PFSK-1 (cell line): Measurements from ENCODE around the gene NOTUM.

Experiments used
- FOXP2 ChIP-seq: optimal IDR thresholded peaks from 2 replicates; pipeline ENCODE3; 2011; ENCODE audit warnings: borderline replicate concordance, control low read depth, inconsistent platforms; ENCODE audit not compliant: insufficient read depth; ENCODE audit errors: extremely low read length, extremely low read depth
- POLR2AphosphoS5 ChIP-seq: IDR thresholded peaks from 2 replicates; pipeline ENCODE4 v1.6.1; 2012; ENCODE audit warnings: low read depth, mild to moderate bottlenecking, control low read depth, low read length, moderate library complexity
- SIN3A ChIP-seq: IDR thresholded peaks from 2 replicates; pipeline ENCODE4 v1.6.1; 2012; ENCODE audit warnings: mild to moderate bottlenecking, low read length, moderate library complexity, borderline replicate concordance; ENCODE audit not compliant: insufficient read depth
- TAF1 ChIP-seq: IDR thresholded peaks from 2 replicates; pipeline ENCODE4 v1.6.1; 2012; ENCODE audit warnings: low read length, control low read depth, borderline replicate concordance; ENCODE audit not compliant: insufficient read depth
- TF ChIP-seq, protein P1 (sequence below), 2 experiments: IDR thresholded peaks; 2 replicates each; pipeline versions ENCODE4 v1.6.1 to v1.8.0; 2011 to 2012; ENCODE audit warnings: low read depth in 2 of 2, low read length in 2 of 2, control low read depth in 1 of 2, inconsistent platforms in 1 of 2, mild to moderate bottlenecking in 1 of 2, moderate library complexity in 1 of 2; ENCODE audit not compliant: insufficient read depth in 1 of 2

GRCh38 chr17:81923302-81924260, 37.4 kb downstream of the NOTUM start:
- TF ChIP-seq, protein P1, sequence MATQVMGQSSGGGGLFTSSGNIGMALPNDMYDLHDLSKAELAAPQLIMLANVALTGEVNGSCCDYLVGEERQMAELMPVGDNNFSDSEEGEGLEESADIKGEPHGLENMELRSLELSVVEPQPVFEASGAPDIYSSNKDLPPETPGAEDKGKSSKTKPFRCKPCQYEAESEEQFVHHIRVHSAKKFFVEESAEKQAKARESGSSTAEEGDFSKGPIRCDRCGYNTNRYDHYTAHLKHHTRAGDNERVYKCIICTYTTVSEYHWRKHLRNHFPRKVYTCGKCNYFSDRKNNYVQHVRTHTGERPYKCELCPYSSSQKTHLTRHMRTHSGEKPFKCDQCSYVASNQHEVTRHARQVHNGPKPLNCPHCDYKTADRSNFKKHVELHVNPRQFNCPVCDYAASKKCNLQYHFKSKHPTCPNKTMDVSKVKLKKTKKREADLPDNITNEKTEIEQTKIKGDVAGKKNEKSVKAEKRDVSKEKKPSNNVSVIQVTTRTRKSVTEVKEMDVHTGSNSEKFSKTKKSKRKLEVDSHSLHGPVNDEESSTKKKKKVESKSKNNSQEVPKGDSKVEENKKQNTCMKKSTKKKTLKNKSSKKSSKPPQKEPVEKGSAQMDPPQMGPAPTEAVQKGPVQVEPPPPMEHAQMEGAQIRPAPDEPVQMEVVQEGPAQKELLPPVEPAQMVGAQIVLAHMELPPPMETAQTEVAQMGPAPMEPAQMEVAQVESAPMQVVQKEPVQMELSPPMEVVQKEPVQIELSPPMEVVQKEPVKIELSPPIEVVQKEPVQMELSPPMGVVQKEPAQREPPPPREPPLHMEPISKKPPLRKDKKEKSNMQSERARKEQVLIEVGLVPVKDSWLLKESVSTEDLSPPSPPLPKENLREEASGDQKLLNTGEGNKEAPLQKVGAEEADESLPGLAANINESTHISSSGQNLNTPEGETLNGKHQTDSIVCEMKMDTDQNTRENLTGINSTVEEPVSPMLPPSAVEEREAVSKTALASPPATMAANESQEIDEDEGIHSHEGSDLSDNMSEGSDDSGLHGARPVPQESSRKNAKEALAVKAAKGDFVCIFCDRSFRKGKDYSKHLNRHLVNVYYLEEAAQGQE (IDR thresholded peaks at IDR 0.05; ENCODE audit: insufficient read depth in 1 of 2, low read depth in 2 of 2, low read length in 2 of 2) = no peak
- TF ChIP-seq POLR2AphosphoS5 (no peak), FOXP2 (no peak), TAF1 (no peak), SIN3A (no peak)
